ENCODE data around the gene TCF7L1.
"Not testable (repeated sequence)": the region's sequence is repeated elsewhere in the genome, so short reads cannot be mapped to it uniquely, and the experiment has no call there.

TCF7L1 gene

DNA sequence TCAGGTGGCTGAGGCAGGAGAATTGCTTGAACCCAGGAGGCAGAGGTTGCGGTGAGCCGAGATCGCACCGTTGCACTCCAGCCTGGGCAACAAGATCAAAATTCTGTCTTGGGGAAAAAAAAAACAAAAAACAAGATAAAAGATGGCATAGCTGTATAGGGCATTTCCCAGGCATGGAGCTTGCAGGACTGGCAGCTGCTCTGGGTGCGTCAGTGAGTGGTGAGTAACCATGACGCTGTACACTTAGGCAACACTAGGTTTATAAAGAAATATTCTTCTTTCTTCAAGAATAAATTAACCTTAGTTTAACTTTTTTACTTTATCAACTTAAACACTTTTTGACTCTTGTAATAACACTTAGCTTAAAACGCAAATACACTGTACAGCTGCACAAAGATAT lies 179.2 kb downstream of the TCF7L1 start:
- 0 out of 2 replicates have a peak, but pooled peaks have one; percentile 7 for TF ChIP-seq POLR2AphosphoS5 (IDR thresholded peaks at IDR 0.05; ENCODE audit: low read depth)
- TF ChIP-seq, protein P1, sequence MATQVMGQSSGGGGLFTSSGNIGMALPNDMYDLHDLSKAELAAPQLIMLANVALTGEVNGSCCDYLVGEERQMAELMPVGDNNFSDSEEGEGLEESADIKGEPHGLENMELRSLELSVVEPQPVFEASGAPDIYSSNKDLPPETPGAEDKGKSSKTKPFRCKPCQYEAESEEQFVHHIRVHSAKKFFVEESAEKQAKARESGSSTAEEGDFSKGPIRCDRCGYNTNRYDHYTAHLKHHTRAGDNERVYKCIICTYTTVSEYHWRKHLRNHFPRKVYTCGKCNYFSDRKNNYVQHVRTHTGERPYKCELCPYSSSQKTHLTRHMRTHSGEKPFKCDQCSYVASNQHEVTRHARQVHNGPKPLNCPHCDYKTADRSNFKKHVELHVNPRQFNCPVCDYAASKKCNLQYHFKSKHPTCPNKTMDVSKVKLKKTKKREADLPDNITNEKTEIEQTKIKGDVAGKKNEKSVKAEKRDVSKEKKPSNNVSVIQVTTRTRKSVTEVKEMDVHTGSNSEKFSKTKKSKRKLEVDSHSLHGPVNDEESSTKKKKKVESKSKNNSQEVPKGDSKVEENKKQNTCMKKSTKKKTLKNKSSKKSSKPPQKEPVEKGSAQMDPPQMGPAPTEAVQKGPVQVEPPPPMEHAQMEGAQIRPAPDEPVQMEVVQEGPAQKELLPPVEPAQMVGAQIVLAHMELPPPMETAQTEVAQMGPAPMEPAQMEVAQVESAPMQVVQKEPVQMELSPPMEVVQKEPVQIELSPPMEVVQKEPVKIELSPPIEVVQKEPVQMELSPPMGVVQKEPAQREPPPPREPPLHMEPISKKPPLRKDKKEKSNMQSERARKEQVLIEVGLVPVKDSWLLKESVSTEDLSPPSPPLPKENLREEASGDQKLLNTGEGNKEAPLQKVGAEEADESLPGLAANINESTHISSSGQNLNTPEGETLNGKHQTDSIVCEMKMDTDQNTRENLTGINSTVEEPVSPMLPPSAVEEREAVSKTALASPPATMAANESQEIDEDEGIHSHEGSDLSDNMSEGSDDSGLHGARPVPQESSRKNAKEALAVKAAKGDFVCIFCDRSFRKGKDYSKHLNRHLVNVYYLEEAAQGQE (IDR thresholded peaks at IDR 0.05; ENCODE audit: insufficient replicate concordance, low read depth), result no peak
- Histone ChIP-seq H3K4me3 (replicated peaks; ENCODE audit: insufficient read depth, low read length) (no peak overlapping the region), H3K27ac (replicated peaks) (no peak overlapping the region), H3K27me3 (ENCODE audit: insufficient read depth, poor library complexity, severe bottlenecking) (no peaks in the 10 kb centered on the region)
- DNase-seq (ENCODE audit: low read depth in 1 of 2, low spot score in 1 of 2), result no peak

DNA sequence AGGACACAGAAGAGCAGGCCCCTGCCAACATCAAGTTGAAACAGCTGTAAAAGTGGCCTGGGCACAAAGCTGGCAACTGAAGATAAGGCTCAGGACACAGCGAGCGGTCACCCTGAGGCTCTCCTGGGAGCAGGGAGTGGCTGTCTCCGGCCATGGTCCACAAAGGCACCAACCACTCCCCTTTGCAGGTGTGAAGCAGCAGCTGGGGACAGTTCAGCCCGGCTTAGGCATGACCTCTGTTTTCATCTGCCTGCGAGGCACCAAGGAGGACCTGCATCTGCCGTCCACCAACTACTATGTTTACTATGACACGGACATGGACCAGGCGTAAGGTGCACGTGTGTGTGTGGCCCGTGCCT lies 181.7 kb downstream of the TCF7L1 start:
- no peak for DNase-seq (ENCODE audit: low read depth in 1 of 2, low spot score in 1 of 2)
- H3K27me3 ChIP-seq (ENCODE audit: insufficient read depth, poor library complexity, severe bottlenecking), result no peaks in the 10 kb centered on the region
- H3K4me3 ChIP-seq (replicated peaks; ENCODE audit: insufficient read depth, low read length), result no peak overlapping the region
- TF ChIP-seq, protein P1 (IDR thresholded peaks at IDR 0.05; ENCODE audit: insufficient replicate concordance, low read depth), result no peak
- no peak for TF ChIP-seq SPI1 (IDR thresholded peaks at IDR 0.05; ENCODE audit: borderline replicate concordance, low read depth)
- no peak for TF ChIP-seq POLR2AphosphoS5 (IDR thresholded peaks at IDR 0.05; ENCODE audit: low read depth)
- no peak overlapping the region for H3K27ac ChIP-seq (replicated peaks)

DNA sequence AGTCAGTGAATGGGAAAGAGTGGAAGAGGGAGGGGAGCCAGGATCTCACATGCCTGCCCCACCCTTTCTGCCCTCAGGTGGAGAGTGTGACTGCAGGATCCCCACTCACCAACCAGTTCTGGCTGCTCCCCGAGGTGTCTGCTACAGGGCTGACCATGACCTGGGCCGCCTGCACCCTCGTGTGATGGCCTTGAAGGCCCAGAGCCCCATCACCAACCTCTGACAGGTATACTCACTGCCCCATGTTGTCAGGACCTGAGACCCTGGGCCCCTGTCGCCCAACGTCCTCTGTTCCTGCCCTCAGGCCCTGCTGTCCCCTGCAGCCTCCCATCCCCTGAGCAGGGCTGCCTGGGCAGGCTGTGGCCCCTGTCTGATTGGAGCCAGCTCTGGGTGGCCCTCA lies 182.7 kb downstream of the TCF7L1 start:
- DNase-seq (ENCODE audit: low read depth in 1 of 2, low spot score in 1 of 2); H3K27ac ChIP-seq (replicated peaks); H3K4me3 ChIP-seq (replicated peaks; ENCODE audit: insufficient read depth, low read length); H3K27me3 ChIP-seq (ENCODE audit: insufficient read depth, poor library complexity, severe bottlenecking): not testable (repeated sequence)

DNA sequence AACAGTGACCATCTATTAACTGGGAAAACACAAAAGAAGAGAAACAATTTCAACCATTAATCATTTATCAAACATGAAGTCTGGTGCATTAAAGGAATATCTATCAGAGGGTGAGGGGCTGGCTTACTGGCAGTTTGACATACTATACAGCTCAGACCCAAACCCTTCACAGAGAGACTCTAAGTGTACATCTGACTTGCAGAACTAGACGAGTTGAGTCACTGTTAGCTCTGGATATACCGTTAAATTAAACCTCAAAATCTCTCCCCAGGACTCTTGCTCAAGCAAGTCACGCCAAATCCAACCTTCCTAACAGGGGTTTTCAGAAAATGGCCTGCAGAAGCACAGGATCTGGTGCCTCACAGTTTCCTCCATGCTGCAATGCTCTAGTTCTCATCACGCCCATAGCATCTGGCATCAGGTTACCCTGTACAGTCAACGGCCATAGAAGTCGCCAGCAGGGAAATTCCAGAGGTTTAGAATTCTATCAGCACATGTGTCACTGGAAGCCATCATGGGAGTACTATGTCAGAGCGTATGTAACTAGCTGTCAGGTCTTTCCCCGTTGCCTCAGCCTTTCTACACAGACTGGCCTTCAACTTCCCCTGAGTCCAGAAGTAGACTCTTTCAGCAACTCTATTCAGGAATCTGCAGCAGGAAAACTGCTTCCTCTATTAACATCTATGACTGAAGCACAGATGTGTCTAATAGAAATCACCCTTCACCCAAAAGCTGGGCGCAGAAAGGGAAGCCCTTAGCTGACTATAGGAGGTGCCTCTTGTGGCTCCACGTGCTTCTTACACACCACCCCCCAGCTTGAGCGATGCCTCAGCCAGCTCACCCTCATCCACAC lies 185.3 kb downstream of the TCF7L1 start:
- Histone ChIP-seq H3K27ac (replicated peaks) (peak overlapping the region; percentile 59), H3K4me3 (replicated peaks; ENCODE audit: insufficient read depth, low read length) (no peak overlapping the region), H3K27me3 (ENCODE audit: insufficient read depth, poor library complexity, severe bottlenecking) (no peaks in the 10 kb centered on the region)
- TF ChIP-seq POLR2AphosphoS5 (IDR thresholded peaks at IDR 0.05; ENCODE audit: low read depth), result peak; percentile 25; the same call in 1 of the 2 replicates
- TF ChIP-seq SPI1 (IDR thresholded peaks at IDR 0.05; ENCODE audit: borderline replicate concordance, low read depth), result no peak
- peak in 1 of 2 experiments; percentile 84 for DNase-seq (ENCODE audit: low read depth in 1 of 2, low spot score in 1 of 2)

DNA sequence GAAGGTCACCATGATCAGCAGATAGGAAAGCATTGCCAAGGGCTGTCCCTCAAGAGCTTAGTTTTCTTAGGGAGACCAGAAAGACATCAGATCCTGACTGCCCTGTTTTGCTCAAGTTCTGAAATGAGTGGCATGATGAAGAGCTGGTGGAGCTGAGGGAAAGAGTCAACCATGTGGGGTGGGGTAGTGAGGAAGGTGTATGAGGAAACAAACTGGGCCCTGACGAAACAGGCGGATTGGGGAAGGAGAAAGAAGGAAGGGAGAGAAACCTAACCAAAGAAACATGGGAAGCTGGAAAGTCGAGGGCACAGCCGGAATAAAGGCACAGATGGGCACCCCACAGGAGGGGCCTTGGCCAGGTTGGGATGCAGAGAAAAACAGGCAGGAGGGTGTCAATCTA lies 186.6 kb downstream of the TCF7L1 start:
- DNase-seq (ENCODE audit: low read depth in 1 of 2, low spot score in 1 of 2), result peak in 1 of 2 experiments; percentile 66

More for the DNA sequence above, 186.6 kb downstream of the TCF7L1 start:
- TF ChIP-seq, protein P1 (IDR thresholded peaks at IDR 0.05; ENCODE audit: insufficient replicate concordance, low read depth), result no peak
- TF ChIP-seq, protein P2, sequence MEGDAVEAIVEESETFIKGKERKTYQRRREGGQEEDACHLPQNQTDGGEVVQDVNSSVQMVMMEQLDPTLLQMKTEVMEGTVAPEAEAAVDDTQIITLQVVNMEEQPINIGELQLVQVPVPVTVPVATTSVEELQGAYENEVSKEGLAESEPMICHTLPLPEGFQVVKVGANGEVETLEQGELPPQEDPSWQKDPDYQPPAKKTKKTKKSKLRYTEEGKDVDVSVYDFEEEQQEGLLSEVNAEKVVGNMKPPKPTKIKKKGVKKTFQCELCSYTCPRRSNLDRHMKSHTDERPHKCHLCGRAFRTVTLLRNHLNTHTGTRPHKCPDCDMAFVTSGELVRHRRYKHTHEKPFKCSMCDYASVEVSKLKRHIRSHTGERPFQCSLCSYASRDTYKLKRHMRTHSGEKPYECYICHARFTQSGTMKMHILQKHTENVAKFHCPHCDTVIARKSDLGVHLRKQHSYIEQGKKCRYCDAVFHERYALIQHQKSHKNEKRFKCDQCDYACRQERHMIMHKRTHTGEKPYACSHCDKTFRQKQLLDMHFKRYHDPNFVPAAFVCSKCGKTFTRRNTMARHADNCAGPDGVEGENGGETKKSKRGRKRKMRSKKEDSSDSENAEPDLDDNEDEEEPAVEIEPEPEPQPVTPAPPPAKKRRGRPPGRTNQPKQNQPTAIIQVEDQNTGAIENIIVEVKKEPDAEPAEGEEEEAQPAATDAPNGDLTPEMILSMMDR (IDR thresholded peaks at IDR 0.05; ENCODE audit: insufficient read depth, low read length), result no peak
- TF ChIP-seq SPI1 (IDR thresholded peaks at IDR 0.05; ENCODE audit: borderline replicate concordance, low read depth) (no peak), POLR2AphosphoS5 (IDR thresholded peaks at IDR 0.05; ENCODE audit: low read depth) (no peak), GABPA (IDR thresholded peaks at IDR 0.05; ENCODE audit: low read depth) (no peak)
- Histone ChIP-seq H3K27ac (replicated peaks) (peak overlapping the region; percentile 59), H3K27me3 (ENCODE audit: insufficient read depth, poor library complexity, severe bottlenecking) (no peaks in the 10 kb centered on the region), H3K4me3 (replicated peaks; ENCODE audit: insufficient read depth, low read length) (no peak overlapping the region)

Measured in HL-60 (cell line).